ENCODE measurements around the gene OR9Q1.
"Not testable (repeated sequence)": the region's sequence is repeated elsewhere in the genome, so short reads cannot be mapped to it uniquely, and the experiment has no call there.

Gene OR9Q1
- 0 reads per million in 2 experiments for total RNA-seq

- no peak for DNase-seq (ENCODE audit: low read depth)
Observed at GRCh38 chr11:58023435-58023931, at the start of gene OR9Q1. Gene OR9Q1 (plus strand): TSS chr11:58023881. CDS start chr11:58179445, 155,564 bp downstream.

- no peak for DNase-seq (ENCODE audit: low read depth)
Observed at GRCh38 chr11:57974132-57974531, 49.5 kb upstream of the OR9Q1 start.

GRCh38 chr11:57974848-57975601 is 48.7 kb upstream of the OR9Q1 start:
- DNase-seq (ENCODE audit: low read depth), result no peak

GRCh38 chr11:57977709-57978108 is 46.0 kb upstream of the OR9Q1 start:
- no peak for DNase-seq (ENCODE audit: low read depth)

GRCh38 chr11:57978686-57979531 is 44.8 kb upstream of the OR9Q1 start:
- DNase-seq (ENCODE audit: low read depth), result no peak

- DNase-seq (ENCODE audit: low read depth), result no peak
Observed at GRCh38 chr11:57979532-57980079, 44.1 kb upstream of the OR9Q1 start.

GRCh38 chr11:57980201-57980600 is 43.5 kb upstream of the OR9Q1 start:
- DNase-seq (ENCODE audit: low read depth), result no peak

GRCh38 chr11:57981536-57981935 is 42.1 kb upstream of the OR9Q1 start:
- DNase-seq (ENCODE audit: low read depth), result no peak

- DNase-seq (ENCODE audit: low read depth), result no peak
Observed at GRCh38 chr11:57982776-57983175, 40.9 kb upstream of the OR9Q1 start.

GRCh38 chr11:57983191-57983590 is 40.5 kb upstream of the OR9Q1 start:
- no peak for DNase-seq (ENCODE audit: low read depth)

- not testable (repeated sequence) for DNase-seq (ENCODE audit: low read depth)
Observed at GRCh38 chr11:57999523-57999922, 24.2 kb upstream of the OR9Q1 start.

- DNase-seq (ENCODE audit: low read depth), result not testable (repeated sequence)
Observed at GRCh38 chr11:58000021-58000420, 23.7 kb upstream of the OR9Q1 start.

GRCh38 chr11:58000699-58001098 is 23.0 kb upstream of the OR9Q1 start:
- no peak for DNase-seq (ENCODE audit: low read depth)

- no peak for DNase-seq (ENCODE audit: low read depth)
Observed at GRCh38 chr11:58003036-58003435, 20.6 kb upstream of the OR9Q1 start.

GRCh38 chr11:58003591-58003990 is 20.1 kb upstream of the OR9Q1 start:
- no peak for DNase-seq (ENCODE audit: low read depth)

GRCh38 chr11:58004664-58005063 is 19.0 kb upstream of the OR9Q1 start:
- no peak for DNase-seq (ENCODE audit: low read depth)

GRCh38 chr11:58006940-58007339 is 16.7 kb upstream of the OR9Q1 start:
- DNase-seq (ENCODE audit: low read depth), result no peak

GRCh38 chr11:58011771-58012170 is 11.9 kb upstream of the OR9Q1 start:
- DNase-seq (ENCODE audit: low read depth), result no peak

- no peak for DNase-seq (ENCODE audit: low read depth)
Observed at GRCh38 chr11:58024601-58025091, 965 bp downstream of the OR9Q1 start.

GRCh38 chr11:58027341-58027740 is 3.7 kb downstream of the OR9Q1 start:
- no peak for DNase-seq (ENCODE audit: low read depth)

- DNase-seq (ENCODE audit: low read depth), result no peak
Observed at GRCh38 chr11:58028687-58029411, 5.2 kb downstream of the OR9Q1 start.

GRCh38 chr11:58030653-58031052 is 7.0 kb downstream of the OR9Q1 start, which contains the start of gene OR6Q1:
Gene OR6Q1 (plus strand): TSS chr11:58030953. CDS start chr11:58030953, 0 bp downstream.
- no peak for DNase-seq (ENCODE audit: low read depth)

Data from T follicular helper cell (primary cell).